Omental fat pad (tissue), 4 donors: ENCODE data around the gene IQCK. TPM values are rescaled to one million over a fixed set of nuclear protein-coding genes. Genes with fewer than 3 reads are reported as not detected.

ENCODE experiments used
- ATAC-seq: fragments of 150-250 bp; one replicate; pipeline ENCODE4 v1.9.1; 2016; ENCODE audit warnings: mild to moderate bottlenecking, moderate library complexity; ENCODE audit not compliant: low FRiP score
- DNase-seq: peaks from one replicate; pipeline ENCODE4 v3.0.0-alpha.2; 2019; ENCODE audit warnings: low spot score
- CTCF ChIP-seq, 3 donors: fragments of 450-650 bp; IDR thresholded peaks; one replicate each; pipeline ENCODE4 v1.5.1; 2016 to 2017; ENCODE audit warnings: antibody characterized with exemption in 3 of 3, mild to moderate bottlenecking in 3 of 3, moderate library complexity in 2 of 3
- total RNA-seq, 4 donors: library from RNA; depleted of rRNA; stranded (reverse); fragments of >200 nt; gene quantifications; one replicate each; pipeline ENCODE4 v1.1.0, GENCODE V29; 2016

Gene IQCK
- total RNA-seq, 4 donors from 2014 or later = 14.5 to 28.2 (median 18.9) TPM

GRCh38 chr16:19776565-19776964 is 58.5 kb downstream of the IQCK start:
- no peak for TF ChIP-seq CTCF (IDR thresholded peaks at IDR 0.05)
- no peak for ATAC-seq
- no peak for DNase-seq

- no peak for DNase-seq
- no peak for TF ChIP-seq CTCF (IDR thresholded peaks at IDR 0.05)
- no peak for ATAC-seq
Observed at GRCh38 chr16:19780321-19780720, 62.2 kb downstream of the IQCK start.

GRCh38 chr16:19781226-19781625 is 63.2 kb downstream of the IQCK start:
- DNase-seq = no peak
- no peak for ATAC-seq
- TF ChIP-seq CTCF (IDR thresholded peaks at IDR 0.05) = no peak

- ATAC-seq = no peak
- no peak for TF ChIP-seq CTCF (IDR thresholded peaks at IDR 0.05)
- no peak for DNase-seq
Observed at GRCh38 chr16:19783363-19784182, 65.5 kb downstream of the IQCK start.

GRCh38 chr16:19784183-19784736 is 66.2 kb downstream of the IQCK start:
- DNase-seq = no peak
- no peak for TF ChIP-seq CTCF (IDR thresholded peaks at IDR 0.05)
- ATAC-seq = no peak

- ATAC-seq (no peak), DNase-seq (no peak)
- TF ChIP-seq CTCF (IDR thresholded peaks at IDR 0.05) = no peak
Observed at GRCh38 chr16:19785081-19785480, 67.0 kb downstream of the IQCK start.
